ENCODE measurements around the gene KLHL2.

DNA sequence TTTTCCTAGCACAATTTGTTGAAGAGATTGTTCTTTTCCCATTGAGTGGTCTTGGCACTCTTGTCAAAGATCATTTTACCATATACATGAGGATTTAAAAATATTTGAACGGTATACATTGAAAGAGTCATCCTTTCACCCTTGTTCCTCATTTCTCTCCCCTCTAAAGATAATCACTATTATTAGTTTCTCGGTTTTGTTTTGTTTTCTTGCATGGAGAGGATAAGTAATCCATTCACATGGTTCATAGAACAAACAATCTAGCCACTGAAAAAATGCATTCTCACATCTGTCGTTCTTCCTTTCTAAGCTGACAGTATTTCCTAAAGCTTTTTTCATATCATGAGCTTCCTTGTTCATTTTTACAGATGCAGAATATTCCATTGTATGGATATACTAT lies 80.9 kb downstream of the KLHL2 start:
- TF ChIP-seq POLR2AphosphoS5 (IDR thresholded peaks at IDR 0.05; ENCODE audit: low read depth, low read length) = no peak
- no peak for TF ChIP-seq EZH2 (conservative IDR thresholded peaks at IDR 0.05; ENCODE audit: low read depth, low read length)
- no peak for TF ChIP-seq ZZZ3 (CRISPR knock-in tag; IDR thresholded peaks at IDR 0.05; ENCODE audit: borderline replicate concordance)
- TF ChIP-seq, protein P1, sequence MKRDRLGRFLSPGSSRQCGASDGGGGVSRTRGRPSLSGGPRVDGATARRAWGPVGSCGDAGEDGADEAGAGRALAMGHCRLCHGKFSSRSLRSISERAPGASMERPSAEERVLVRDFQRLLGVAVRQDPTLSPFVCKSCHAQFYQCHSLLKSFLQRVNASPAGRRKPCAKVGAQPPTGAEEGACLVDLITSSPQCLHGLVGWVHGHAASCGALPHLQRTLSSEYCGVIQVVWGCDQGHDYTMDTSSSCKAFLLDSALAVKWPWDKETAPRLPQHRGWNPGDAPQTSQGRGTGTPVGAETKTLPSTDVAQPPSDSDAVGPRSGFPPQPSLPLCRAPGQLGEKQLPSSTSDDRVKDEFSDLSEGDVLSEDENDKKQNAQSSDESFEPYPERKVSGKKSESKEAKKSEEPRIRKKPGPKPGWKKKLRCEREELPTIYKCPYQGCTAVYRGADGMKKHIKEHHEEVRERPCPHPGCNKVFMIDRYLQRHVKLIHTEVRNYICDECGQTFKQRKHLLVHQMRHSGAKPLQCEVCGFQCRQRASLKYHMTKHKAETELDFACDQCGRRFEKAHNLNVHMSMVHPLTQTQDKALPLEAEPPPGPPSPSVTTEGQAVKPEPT (CRISPR knock-in tag; IDR thresholded peaks at IDR 0.05; ENCODE audit: low read depth) = no peak
- TF ChIP-seq, protein P2, sequence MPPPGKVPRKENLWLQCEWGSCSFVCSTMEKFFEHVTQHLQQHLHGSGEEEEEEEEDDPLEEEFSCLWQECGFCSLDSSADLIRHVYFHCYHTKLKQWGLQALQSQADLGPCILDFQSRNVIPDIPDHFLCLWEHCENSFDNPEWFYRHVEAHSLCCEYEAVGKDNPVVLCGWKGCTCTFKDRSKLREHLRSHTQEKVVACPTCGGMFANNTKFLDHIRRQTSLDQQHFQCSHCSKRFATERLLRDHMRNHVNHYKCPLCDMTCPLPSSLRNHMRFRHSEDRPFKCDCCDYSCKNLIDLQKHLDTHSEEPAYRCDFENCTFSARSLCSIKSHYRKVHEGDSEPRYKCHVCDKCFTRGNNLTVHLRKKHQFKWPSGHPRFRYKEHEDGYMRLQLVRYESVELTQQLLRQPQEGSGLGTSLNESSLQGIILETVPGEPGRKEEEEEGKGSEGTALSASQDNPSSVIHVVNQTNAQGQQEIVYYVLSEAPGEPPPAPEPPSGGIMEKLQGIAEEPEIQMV (CRISPR knock-in tag; IDR thresholded peaks at IDR 0.05; ENCODE audit: low read depth) = no peak
- TF ChIP-seq ETV6 (CRISPR knock-in tag; conservative IDR thresholded peaks at IDR 0.05) = no peak
- no peak for TF ChIP-seq NFE2L1 (CRISPR knock-in tag; IDR thresholded peaks at IDR 0.05; ENCODE audit: borderline replicate concordance)
- TF ChIP-seq, protein P3, sequence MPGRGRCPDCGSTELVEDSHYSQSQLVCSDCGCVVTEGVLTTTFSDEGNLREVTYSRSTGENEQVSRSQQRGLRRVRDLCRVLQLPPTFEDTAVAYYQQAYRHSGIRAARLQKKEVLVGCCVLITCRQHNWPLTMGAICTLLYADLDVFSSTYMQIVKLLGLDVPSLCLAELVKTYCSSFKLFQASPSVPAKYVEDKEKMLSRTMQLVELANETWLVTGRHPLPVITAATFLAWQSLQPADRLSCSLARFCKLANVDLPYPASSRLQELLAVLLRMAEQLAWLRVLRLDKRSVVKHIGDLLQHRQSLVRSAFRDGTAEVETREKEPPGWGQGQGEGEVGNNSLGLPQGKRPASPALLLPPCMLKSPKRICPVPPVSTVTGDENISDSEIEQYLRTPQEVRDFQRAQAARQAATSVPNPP (CRISPR knock-in tag; IDR thresholded peaks at IDR 0.05) = no peak
